ENCODE results near the gene MAEA. TPM values are rescaled to one million over a fixed set of nuclear protein-coding genes. Genes with fewer than 3 reads are reported as not detected.

Gene MAEA
- total and polyA plus RNA-seq, 2 of the 8 experiments (the other 6 are each of a cell fraction or from before 2014, with no cell fraction given), result 75.8 to 133 TPM

GRCh38 chr4:1251773-1252066 lies 38.0 kb upstream of the MAEA start:
- H3K9me3 ChIP-seq (ENCODE audit: insufficient read depth in 2 of 2, low read depth in 1 of 2, low read length in 1 of 2), result peaks cover 38 to 42% of the 10 kb centered on the region in 2 experiments
- H4K91ac ChIP-seq (replicated peaks; ENCODE audit: insufficient read length, low read length), result no peak overlapping the region
- H2BK5ac ChIP-seq (ENCODE audit: low read depth, low read length), result no peak overlapping the region
- H3K27ac ChIP-seq (ENCODE audit: low read depth, low read length), result no peak overlapping the region
- H3K4ac ChIP-seq (replicated peaks; ENCODE audit: insufficient read length, low read depth, low read length), result no peak overlapping the region
- H4K20me1 ChIP-seq (replicated peaks in 1 of 2; ENCODE audit: control insufficient read depth in 1 of 2, insufficient read depth in 2 of 2, low read length in 2 of 2), result no peaks in the 10 kb centered on the region
- H3K56ac ChIP-seq (replicated peaks; ENCODE audit: insufficient read length, low read depth, low read length), result no peak overlapping the region
- H2AK5ac ChIP-seq (ENCODE audit: low read depth, low read length), result no peak overlapping the region
- CTCF ChIA-PET (ENCODE audit: partially characterized antibody), result interaction anchor here (5.0 kb wide), 1 partner anchor 16 kb away, joined by 32 read pairs; no protein-coding TSS in a partner anchor
- H2AFZ ChIP-seq (ENCODE audit: low read length), result no peak overlapping the region
- H3K27me3 ChIP-seq (replicated peaks in 1 of 4; ENCODE audit: control insufficient read depth in 3 of 4, extremely low read depth in 1 of 4, insufficient read depth in 3 of 4, low read length in 3 of 4), result peaks cover 0 to 2% (median 0%) of the 10 kb centered on the region in 4 experiments; a peak in 1 of 7 replicates
- H2BK15ac ChIP-seq (ENCODE audit: low read length), result no peak overlapping the region
- H3K9ac ChIP-seq (replicated peaks in 1 of 4; ENCODE audit: extremely low read depth in 1 of 4, low read depth in 3 of 4, low read length in 3 of 4), result no peak overlapping the region
- no peak overlapping the region for H3K14ac ChIP-seq (ENCODE audit: insufficient read length)
- no peak overlapping the region for H2BK20ac ChIP-seq (ENCODE audit: low read length)
- H4K5ac ChIP-seq (ENCODE audit: insufficient read length, low read depth, low read length), result no peak overlapping the region
- peaks cover 5 to 14% of the 10 kb centered on the region in 2 experiments; a peak in 3 of 4 replicates for H3K79me2 ChIP-seq (ENCODE audit: control insufficient read depth in 1 of 2, insufficient read depth in 2 of 2, low read length in 2 of 2)
- no peak overlapping the region for H3K4me2 ChIP-seq (ENCODE audit: insufficient read depth in 1 of 2, low read depth in 2 of 2, low read length in 2 of 2)
- H3K23me2 ChIP-seq (ENCODE audit: low read depth, low read length), result peaks cover 11% of the 10 kb centered on the region; the same call in 1 of the 2 replicates
- no peak overlapping the region for H3K18ac ChIP-seq (ENCODE audit: extremely low read depth, low read length)
- H2BK120ac ChIP-seq (replicated peaks; ENCODE audit: low read depth, low read length), result no peak overlapping the region
- peaks cover 0 to 20% (median 6%) of the 10 kb centered on the region in 4 experiments; a peak in 3 of 8 replicates for H3K36me3 ChIP-seq (ENCODE audit: control insufficient read depth in 2 of 4, insufficient read depth in 4 of 4, low read length in 3 of 4)
- H2BK12ac ChIP-seq (ENCODE audit: low read depth, low read length), result no peak overlapping the region
- 93% methylated on average over 11 of the region's 11 CpGs; no CpG with 5 or more reads in 1 of the 2 experiments for WGBS, 2 experiments (ENCODE audit: extremely low coverage in 1 of 2, insufficient coverage in 1 of 2, insufficient read length in 1 of 2, insufficient replicate concordance in 2 of 2, low coverage in 1 of 2, low lambda C conversion rate in 2 of 2, missing lambda C conversion rate in 1 of 2)
- POLR2A ChIA-PET (ENCODE audit: partially characterized antibody), result interaction anchor here (6.8 kb wide), 1 partner anchor 95 kb away, joined by 49 read pairs; the partner anchor contains the start of gene UVSSA
- no peak overlapping the region for H3K4me3 ChIP-seq (ENCODE audit: extremely low read depth in 1 of 4, insufficient read depth in 2 of 4, low read depth in 3 of 4, low read length in 4 of 4)
- H3K23ac ChIP-seq (ENCODE audit: insufficient read length), result no peak overlapping the region
- FAIRE-seq (no peak), DNase-seq (ENCODE audit: low read depth in 1 of 2, low spot score in 2 of 2) (no peak)
- no peak for TF ChIP-seq HDAC2 (IDR thresholded peaks at IDR 0.05; ENCODE audit: borderline replicate concordance in 1 of 2, low read depth in 2 of 2, low read length in 2 of 2)
- H3K79me1 ChIP-seq (ENCODE audit: low read depth, low read length), result peaks cover 4% of the 10 kb centered on the region; the same call in 1 of the 2 replicates
- no peak overlapping the region for H4K8ac ChIP-seq (ENCODE audit: extremely low read depth, insufficient read depth, low read length)
- peaks cover 0 to 13% (median 10%) of the 10 kb centered on the region in 4 experiments; a peak in 4 of 7 replicates for H3K4me1 ChIP-seq (replicated peaks in 1 of 4; ENCODE audit: control insufficient read depth in 3 of 4, insufficient read depth in 4 of 4, low read length in 3 of 4)

All from H1 (cell line).